ENCODE measurements around the gene PGBD1. TPM values are rescaled to one million over a fixed set of nuclear protein-coding genes. Genes with fewer than 3 reads are reported as not detected.

PGBD1 gene
- total and polyA plus RNA-seq, 11 donors: 1.7 to 4.6 (median 2.9) TPM

DNA sequence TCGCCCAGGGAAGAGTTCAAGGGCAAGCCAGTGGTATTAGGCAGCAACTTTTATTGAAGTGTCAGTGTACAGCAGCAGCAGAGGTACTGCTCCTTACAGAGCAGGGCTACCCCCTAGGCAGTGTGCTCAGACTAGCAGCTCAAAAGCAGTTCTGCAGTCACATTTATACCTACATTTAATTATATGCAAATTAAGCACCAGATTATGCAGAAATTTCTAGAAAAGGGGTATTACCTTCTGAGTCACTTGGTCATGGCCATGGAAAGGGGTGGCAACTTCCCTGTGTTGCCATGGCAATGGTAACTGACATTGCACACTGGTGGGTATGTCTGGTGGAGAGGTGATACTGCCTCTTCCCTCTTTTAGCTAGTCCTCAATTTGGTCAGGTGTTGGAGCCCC lies 27.3 kb upstream of the PGBD1 start:
- Histone ChIP-seq H3K9me3 (peaks cover 0 to under 1% (median 0%) of the 10 kb centered on the region in 12 donors), H3K27me3 (no peaks in the 10 kb centered on the region), H3K4me1 (peaks cover 6 to 38% (median 15%) of the 10 kb centered on the region in 12 donors), H3K36me3 (peaks cover 0 to 7% (median 3%) of the 10 kb centered on the region in 9 donors), H3K27ac (peak overlapping the region in 1 of 12 donors; percentile 83), H3K4me3 (no peak overlapping the region)
- TF ChIP-seq, protein P1, sequence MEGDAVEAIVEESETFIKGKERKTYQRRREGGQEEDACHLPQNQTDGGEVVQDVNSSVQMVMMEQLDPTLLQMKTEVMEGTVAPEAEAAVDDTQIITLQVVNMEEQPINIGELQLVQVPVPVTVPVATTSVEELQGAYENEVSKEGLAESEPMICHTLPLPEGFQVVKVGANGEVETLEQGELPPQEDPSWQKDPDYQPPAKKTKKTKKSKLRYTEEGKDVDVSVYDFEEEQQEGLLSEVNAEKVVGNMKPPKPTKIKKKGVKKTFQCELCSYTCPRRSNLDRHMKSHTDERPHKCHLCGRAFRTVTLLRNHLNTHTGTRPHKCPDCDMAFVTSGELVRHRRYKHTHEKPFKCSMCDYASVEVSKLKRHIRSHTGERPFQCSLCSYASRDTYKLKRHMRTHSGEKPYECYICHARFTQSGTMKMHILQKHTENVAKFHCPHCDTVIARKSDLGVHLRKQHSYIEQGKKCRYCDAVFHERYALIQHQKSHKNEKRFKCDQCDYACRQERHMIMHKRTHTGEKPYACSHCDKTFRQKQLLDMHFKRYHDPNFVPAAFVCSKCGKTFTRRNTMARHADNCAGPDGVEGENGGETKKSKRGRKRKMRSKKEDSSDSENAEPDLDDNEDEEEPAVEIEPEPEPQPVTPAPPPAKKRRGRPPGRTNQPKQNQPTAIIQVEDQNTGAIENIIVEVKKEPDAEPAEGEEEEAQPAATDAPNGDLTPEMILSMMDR (IDR thresholded peaks at IDR 0.05): no peak
- no peak for TF ChIP-seq POLR2A (IDR thresholded peaks at IDR 0.05)
- no peak for ATAC-seq
- 83 to 92% (median 85%) methylated on average over 1 of the region's 1 CpG for WGBS, 4 donors
- no peak for DNase-seq
- intact Hi-C loops (cut with DNase I): loop anchor here in 5 of 10 donors (5.0 to 10.0 kb wide), 4 partner anchors 37 to 119 kb away; partner anchors contain the start of gene ZSCAN31 (in 1 of the 5)

DNA sequence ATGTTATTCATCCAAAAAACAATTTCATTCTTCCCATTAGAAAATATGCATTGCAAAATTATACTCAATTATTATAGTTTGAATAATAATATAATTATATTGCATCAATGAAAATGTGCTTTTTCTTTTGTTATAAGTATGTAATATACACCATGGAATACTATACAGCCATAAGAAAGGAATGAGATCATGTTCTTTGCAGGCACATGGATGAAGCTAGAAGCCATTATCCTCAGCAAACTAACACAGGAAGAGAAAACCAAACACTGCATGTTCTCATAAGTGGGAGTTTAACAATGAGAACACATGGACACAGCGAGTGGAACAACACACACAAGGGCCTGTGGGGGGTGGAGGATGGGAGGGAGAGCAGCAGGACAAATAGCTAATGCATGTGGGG lies 24.3 kb upstream of the PGBD1 start:
- DNase-seq (no peak), ATAC-seq (no peak)
- TF ChIP-seq POLR2A (IDR thresholded peaks at IDR 0.05): no peak
- TF ChIP-seq, protein P1 (IDR thresholded peaks at IDR 0.05): no peak
- H3K27me3 ChIP-seq: no peaks in the 10 kb centered on the region
- no peak overlapping the region for H3K27ac ChIP-seq
- peaks cover 0 to 31% (median 6%) of the 10 kb centered on the region in 12 donors for H3K4me1 ChIP-seq
- no peaks in the 10 kb centered on the region for H3K36me3 ChIP-seq
- WGBS, 4 donors: 0 to 9% (median 0%) methylated on average over 1 of the region's 1 CpG; no CpG with 5 or more reads in 1 of the 4 donors
- intact Hi-C loops (cut with DNase I): loop anchor here in 4 of 10 donors (10.0 kb wide), 3 partner anchors 78 to 122 kb away; partner anchors contain the start of gene ZSCAN31 (in 1 of the 4)
- H3K9me3 ChIP-seq: peaks cover 0 to 22% (median 11%) of the 10 kb centered on the region in 12 donors
- H3K4me3 ChIP-seq: no peak overlapping the region

DNA sequence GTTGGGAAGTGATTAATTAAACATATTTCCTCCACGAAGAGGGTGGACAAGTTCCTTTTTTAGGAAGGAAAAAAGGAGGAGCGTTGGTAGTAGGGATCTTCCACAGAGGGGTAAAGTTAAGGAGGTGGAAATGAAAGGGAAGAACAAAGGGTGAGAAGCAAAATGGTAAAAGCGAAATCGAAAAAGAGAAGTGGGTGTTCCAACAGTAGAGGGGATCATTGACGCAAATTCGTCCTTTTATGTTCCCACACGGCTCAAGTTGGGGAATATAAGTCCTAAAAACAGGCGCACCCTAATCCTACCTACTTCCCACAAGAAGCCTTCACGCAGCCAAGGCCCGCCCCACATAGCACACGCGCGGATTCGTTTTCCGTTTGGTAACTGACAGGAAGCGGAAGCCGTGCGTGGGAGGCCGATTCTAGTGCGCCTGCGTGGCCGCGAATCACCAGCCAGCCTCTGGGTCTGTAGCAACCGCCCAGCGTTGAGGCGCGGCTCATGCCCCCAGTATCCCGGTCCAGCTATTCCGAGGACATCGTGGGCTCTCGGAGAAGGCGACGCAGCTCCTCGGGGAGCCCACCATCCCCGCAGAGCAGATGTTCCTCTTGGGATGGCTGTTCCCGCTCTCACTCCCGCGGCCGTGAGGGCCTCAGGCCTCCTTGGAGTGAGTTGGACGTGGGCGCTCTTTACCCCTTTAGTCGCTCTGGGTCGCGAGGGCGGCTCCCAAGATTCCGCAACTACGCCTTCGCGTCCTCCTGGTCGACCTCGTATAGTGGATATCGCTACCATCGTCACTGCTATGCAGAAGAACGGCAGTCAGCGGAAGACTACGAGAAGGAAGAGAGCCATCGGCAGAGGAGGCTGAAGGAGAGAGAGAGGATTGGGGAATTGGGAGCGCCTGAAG lies 22.2 kb upstream of the PGBD1 start, which contains the start of gene NKAPL:
NKAPL (plus strand) TSS at position 421 of the 901 bp plus-strand sequence; CDS start at position 496, 75 bp downstream.
- intact Hi-C loops (cut with DNase I): loop anchor here in 4 of 10 donors (10.0 kb wide), 3 partner anchors 76 to 124 kb away; partner anchors contain the start of gene ZSCAN31 (in 1 of the 4)
- Histone ChIP-seq H3K9me3 (peaks cover 0 to 22% (median 11%) of the 10 kb centered on the region in 12 donors), H3K36me3 (no peaks in the 10 kb centered on the region), H3K4me1 (peaks cover 0 to 12% (median 2%) of the 10 kb centered on the region in 12 donors), H3K27me3 (no peaks in the 10 kb centered on the region), H3K4me3 (peak within 1 kb of the TSS; percentile 11 to 72 (median 49)), H3K27ac (peak within 1 kb of the TSS in 7 of 12 donors; percentile 22 to 74 (median 25))
- ATAC-seq: peak; percentile 92 to 99 (median 98)
- no peak for TF ChIP-seq POLR2A (IDR thresholded peaks at IDR 0.05)
- TF ChIP-seq, protein P1 (IDR thresholded peaks at IDR 0.05): no peak
- WGBS, 4 donors: 18 to 30% (median 26%) methylated on average over 55 to 58 of the region's 58 CpGs
- DNase-seq: peak; percentile 83 to 92 (median 91)

DNA sequence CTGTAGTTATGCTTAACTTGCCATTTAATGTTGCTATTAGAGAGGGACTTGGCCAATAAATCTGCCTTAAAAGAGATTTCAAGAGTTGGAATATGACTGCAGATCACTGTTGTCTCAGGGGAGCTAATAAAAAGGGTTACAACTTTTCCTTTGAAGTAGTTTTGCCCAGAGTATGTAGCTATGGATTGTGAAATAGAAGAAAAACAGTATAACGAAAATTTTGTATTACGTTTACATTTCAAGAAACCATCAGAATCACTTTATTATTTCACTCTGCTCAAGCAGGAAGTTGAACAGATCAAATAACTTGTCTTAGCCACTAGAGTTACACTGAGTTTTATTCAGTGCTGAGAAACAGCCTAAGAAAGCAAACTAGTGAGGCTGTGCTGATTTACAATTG lies 17.4 kb upstream of the PGBD1 start:
- no peaks in the 10 kb centered on the region for H3K36me3 ChIP-seq
- peaks cover 0 to 32% (median 13%) of the 10 kb centered on the region in 12 donors for H3K4me1 ChIP-seq
- DNase-seq (no peak), ATAC-seq (no peak)
- H3K27ac ChIP-seq: no peak overlapping the region
- whole genome bisulfite sequencing, 4 donors: 62 to 74% (median 70%) methylated on average over 2 of the region's 2 CpGs
- peaks cover 0 to 22% (median 11%) of the 10 kb centered on the region in 12 donors for H3K9me3 ChIP-seq
- no peaks in the 10 kb centered on the region for H3K27me3 ChIP-seq
- intact Hi-C loops (cut with DNase I): no loop called here
- no peak overlapping the region for H3K4me3 ChIP-seq
- TF ChIP-seq, protein P1 (IDR thresholded peaks at IDR 0.05): no peak
- no peak for TF ChIP-seq POLR2A (IDR thresholded peaks at IDR 0.05)
